ENCODE data around the gene NDUFB3.

The NDUFB3 gene

GRCh38 chr2:201130524-201131186 lies 58.9 kb downstream of the NDUFB3 start:
- no peak for DNase-seq

DNA sequence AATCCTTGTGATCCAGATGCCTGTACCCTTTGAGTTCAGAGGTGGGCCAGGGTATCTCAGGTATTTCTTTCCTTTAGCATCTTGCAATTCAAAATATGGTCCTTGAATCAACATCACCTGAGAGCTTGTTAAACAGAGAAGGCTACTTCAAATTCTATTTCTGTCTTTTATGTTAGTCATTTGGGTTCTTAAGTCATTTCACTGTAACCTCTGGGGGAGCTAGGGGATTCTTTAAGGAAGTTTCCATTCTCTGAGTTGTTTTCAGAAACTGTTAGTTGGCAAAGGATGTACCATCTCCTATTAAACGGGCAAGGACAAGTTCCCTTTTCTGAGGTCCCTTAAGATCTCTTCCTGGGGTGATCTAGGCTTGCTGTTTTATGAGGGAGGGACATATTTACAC lies 60.7 kb downstream of the NDUFB3 start:
- no peak for DNase-seq

Measured in GOT3 (cell line).